ENCODE results near the gene RFX4. TPM values are rescaled to one million over a fixed set of nuclear protein-coding genes. Genes with fewer than 3 reads are reported as not detected.
"Not testable (repeated sequence)": the region's sequence is repeated elsewhere in the genome, so short reads cannot be mapped to it uniquely, and the experiment has no call there.

RFX4 gene
- total RNA-seq, 1 donor from 2014 or later: not detected

DNA sequence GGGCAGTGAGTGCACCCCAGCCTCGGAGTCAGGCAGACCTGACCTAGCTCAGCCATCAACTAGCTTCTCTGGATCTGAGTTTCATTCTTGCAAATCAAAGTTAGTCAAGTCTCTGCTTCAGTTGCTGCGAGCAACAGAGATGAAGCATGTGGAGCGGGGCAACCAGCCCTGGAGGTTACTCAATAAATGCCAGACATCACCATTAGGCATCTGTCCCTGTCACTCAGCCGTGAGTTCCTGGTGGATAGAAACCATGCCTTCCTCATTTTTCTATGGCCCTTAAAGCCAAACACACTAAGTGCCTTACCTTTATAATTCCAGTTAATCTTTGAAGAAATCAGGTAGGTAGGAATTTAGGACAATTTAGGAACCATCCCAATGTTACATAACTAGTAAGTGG is 19.3 kb downstream of the RFX4 start:
- H3K27ac ChIP-seq (replicated peaks): no peak overlapping the region
- intact Hi-C loops (cut with micrococcal nuclease): no loop called here
- H3K27me3 ChIP-seq (ENCODE audit: low read depth): peaks cover 67% of the 10 kb centered on the region
- no peak for DNase-seq
- TF ChIP-seq, protein P1, sequence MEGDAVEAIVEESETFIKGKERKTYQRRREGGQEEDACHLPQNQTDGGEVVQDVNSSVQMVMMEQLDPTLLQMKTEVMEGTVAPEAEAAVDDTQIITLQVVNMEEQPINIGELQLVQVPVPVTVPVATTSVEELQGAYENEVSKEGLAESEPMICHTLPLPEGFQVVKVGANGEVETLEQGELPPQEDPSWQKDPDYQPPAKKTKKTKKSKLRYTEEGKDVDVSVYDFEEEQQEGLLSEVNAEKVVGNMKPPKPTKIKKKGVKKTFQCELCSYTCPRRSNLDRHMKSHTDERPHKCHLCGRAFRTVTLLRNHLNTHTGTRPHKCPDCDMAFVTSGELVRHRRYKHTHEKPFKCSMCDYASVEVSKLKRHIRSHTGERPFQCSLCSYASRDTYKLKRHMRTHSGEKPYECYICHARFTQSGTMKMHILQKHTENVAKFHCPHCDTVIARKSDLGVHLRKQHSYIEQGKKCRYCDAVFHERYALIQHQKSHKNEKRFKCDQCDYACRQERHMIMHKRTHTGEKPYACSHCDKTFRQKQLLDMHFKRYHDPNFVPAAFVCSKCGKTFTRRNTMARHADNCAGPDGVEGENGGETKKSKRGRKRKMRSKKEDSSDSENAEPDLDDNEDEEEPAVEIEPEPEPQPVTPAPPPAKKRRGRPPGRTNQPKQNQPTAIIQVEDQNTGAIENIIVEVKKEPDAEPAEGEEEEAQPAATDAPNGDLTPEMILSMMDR (IDR thresholded peaks at IDR 0.05; ENCODE audit: borderline replicate concordance): no peak
- no peaks in the 10 kb centered on the region for H3K9me3 ChIP-seq (replicated peaks)
- H3K4me3 ChIP-seq: no peak overlapping the region
- H3K4me1 ChIP-seq: no peaks in the 10 kb centered on the region
- no peaks in the 10 kb centered on the region for H3K36me3 ChIP-seq

DNA sequence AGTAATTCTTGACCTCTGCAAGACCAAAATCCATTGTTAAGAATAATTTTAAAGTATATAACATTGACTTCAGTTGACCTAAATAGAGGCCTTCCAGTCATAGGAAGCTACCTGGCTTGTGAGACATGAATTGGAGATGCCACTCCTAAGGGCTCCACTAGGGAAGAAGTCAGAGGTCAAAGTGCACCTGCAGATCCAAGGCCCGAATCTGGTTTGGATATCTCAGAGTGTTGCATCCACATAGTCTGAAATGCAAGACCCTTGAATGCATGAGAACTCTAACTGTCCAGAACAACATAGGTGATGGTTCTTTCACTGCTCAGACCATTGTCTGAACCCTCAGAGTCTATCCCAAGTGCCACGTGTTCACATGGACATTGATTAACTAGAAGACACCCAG is 22.4 kb downstream of the RFX4 start:
- no peak for DNase-seq
- Histone ChIP-seq H3K9me3 (replicated peaks) (peaks cover 5% of the 10 kb centered on the region), H3K36me3 (no peaks in the 10 kb centered on the region), H3K4me1 (no peaks in the 10 kb centered on the region), H3K4me3 (no peak overlapping the region), H3K27ac (replicated peaks) (no peak overlapping the region), H3K27me3 (ENCODE audit: low read depth) (peaks cover 50% of the 10 kb centered on the region)
- TF ChIP-seq, protein P1 (IDR thresholded peaks at IDR 0.05; ENCODE audit: borderline replicate concordance): no peak
- intact Hi-C loops (cut with micrococcal nuclease): no loop called here

DNA sequence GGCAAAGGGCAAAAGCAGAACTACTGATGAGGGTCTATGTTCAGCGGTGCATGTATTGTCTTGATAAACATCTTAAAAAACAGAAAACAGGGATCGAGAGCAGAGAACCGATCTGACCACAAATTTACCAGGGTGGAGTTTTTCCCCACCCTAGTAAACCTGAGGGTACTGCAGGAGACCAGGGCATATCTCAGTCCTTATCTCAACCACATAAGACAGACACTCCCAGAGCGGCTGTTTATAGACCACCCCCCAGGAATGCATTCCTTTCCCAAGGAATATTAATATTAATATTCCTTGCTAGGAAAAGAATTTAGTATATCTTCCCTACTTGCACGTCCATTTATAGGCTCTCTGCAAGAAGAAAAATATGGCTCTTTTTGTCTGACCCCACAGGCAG is 37.8 kb downstream of the RFX4 start:
- intact Hi-C loops (cut with micrococcal nuclease); H3K36me3 ChIP-seq; H3K4me1 ChIP-seq; H3K4me3 ChIP-seq; DNase-seq; H3K27ac ChIP-seq (replicated peaks): not testable (repeated sequence)
- Histone ChIP-seq H3K27me3 (ENCODE audit: low read depth) (peaks cover 14% of the 10 kb centered on the region), H3K9me3 (replicated peaks) (peaks cover 32% of the 10 kb centered on the region)

DNA sequence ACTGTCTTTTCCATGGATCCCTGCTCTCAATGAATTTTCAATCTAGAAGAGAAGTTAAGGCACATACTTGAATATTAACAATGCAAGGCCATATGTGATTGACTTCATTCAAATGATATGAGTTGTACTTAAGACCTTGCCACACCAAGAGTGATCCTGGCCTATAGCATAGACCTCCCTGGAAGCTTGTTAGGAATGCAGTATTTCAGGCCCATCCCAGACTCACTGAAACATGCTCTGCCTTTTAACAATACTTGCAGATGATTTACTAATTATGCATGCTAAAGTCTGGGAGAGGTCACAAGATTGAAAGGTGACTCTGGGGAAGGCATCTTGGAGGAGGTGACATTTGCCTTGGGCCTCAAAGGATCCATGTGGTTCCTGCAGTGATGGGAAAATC is 43.2 kb downstream of the RFX4 start:
- Histone ChIP-seq H3K4me3 (no peak overlapping the region), H3K27me3 (ENCODE audit: low read depth) (peaks cover 9% of the 10 kb centered on the region), H3K4me1 (no peaks in the 10 kb centered on the region), H3K36me3 (no peaks in the 10 kb centered on the region), H3K27ac (replicated peaks) (no peak overlapping the region), H3K9me3 (replicated peaks) (peaks cover 10% of the 10 kb centered on the region)
- DNase-seq: no peak
- TF ChIP-seq, protein P1 (IDR thresholded peaks at IDR 0.05; ENCODE audit: borderline replicate concordance): no peak
- intact Hi-C loops (cut with micrococcal nuclease): no loop called here

DNA sequence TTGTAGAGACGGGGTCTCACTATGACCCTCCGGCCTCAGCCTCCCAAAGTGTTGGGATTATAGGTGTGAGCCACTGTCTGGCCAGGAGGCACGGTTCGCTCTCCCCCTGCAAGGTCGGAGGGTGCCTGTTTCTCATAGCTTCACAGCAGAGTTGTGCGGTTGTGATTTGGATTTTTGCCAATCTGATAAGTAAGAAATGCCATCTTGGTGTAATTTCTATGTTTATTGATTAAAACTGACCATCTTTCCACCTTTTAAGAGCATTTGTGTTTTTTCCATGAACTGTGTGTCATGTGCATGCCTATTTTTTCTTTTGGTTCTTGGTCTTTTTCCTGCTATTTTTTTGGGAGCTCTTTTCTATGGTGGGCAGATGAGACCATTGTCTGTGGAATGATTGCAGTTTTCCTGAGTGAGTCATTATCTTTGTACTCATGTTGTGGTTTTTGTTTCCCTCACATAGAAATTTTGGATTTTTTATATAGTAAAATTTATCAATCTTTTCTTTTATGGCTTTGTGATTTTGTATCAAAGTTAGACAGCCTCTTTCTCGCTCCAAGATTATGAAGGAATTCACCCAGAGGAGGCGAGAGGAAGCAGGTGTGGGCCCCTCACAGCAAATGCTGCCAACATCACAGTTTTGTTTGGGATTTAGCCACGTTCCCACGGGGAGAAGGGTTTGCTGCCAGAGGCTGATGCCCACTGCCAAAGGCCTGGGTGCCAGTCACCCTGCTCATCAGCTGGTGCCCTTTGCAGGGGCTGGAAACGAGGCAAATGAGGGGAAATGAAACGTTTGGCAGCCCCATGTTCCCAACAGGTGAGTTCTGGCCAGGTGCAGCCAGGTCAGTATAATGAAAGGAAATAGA is 47.2 kb downstream of the RFX4 start:
- TF ChIP-seq, protein P1 (IDR thresholded peaks at IDR 0.05; ENCODE audit: borderline replicate concordance): no peak
- Histone ChIP-seq H3K27ac (replicated peaks) (no peak overlapping the region), H3K27me3 (ENCODE audit: low read depth) (peaks cover 10% of the 10 kb centered on the region), H3K9me3 (replicated peaks) (no peaks in the 10 kb centered on the region), H3K4me3 (no peak overlapping the region), H3K4me1 (no peaks in the 10 kb centered on the region), H3K36me3 (no peaks in the 10 kb centered on the region)
- DNase-seq: no peak
- intact Hi-C loops (cut with micrococcal nuclease): no loop called here

DNA sequence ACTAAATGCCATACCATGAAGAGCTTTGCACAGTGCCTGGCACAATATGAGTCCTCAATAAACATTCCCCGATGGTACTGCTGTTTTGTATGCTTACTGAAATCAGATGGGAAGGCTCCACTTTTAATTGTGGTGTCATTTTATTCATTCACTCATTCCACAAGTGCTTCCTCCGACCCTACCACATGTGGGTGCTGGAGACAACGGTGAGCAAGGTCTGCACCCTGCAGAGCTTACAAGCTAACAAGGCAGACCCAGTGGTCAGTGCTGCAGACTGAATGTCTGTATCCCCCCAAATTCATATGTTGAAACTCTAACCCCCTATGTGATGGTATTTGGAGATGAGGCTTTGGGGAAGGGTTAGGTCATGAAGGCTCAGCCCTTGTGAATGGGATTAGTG is 48.3 kb downstream of the RFX4 start:
- Histone ChIP-seq H3K9me3 (replicated peaks) (no peaks in the 10 kb centered on the region), H3K27ac (replicated peaks) (no peak overlapping the region), H3K36me3 (no peaks in the 10 kb centered on the region), H3K4me1 (no peaks in the 10 kb centered on the region), H3K27me3 (ENCODE audit: low read depth) (peaks cover 22% of the 10 kb centered on the region), H3K4me3 (no peak overlapping the region)
- DNase-seq: no peak
- intact Hi-C loops (cut with micrococcal nuclease): no loop called here
- TF ChIP-seq, protein P1 (IDR thresholded peaks at IDR 0.05; ENCODE audit: borderline replicate concordance): no peak
